K562 (cell line): ENCODE measurements around the gene RNU6-1. TPM values are rescaled to one million over a fixed set of nuclear protein-coding genes. Genes with fewer than 3 reads are reported as not detected.

Experiments
- ARHGAP35 ChIP-seq: fragments of 450-650 bp; IDR thresholded peaks from 2 replicates; pipeline ENCODE4 v1.6.1; 2018; ENCODE audit not compliant: partially characterized antibody
- ATF2 ChIP-seq: sonication (generic); formaldehyde crosslinking; IDR thresholded peaks from 2 replicates; pipeline ENCODE4 v1.8.1; 2022; ENCODE audit warnings: missing genetic modification reagents
- CBFA2T2 ChIP-seq: fragments of 450-650 bp; conservative IDR thresholded peaks from 2 replicates; pipeline ENCODE4 v1.6.1; 2017; ENCODE audit warnings: mild to moderate bottlenecking
- CUX1 ChIP-seq: fragments of 200-800 bp; sonication (Bioruptor generic); IDR thresholded peaks from 2 replicates; pipeline ENCODE4 v1.6.1; 2016; ENCODE audit warnings: missing genetic modification characterization, missing compliant biosample characterization
- EGR1 ChIP-seq: fragments of 450-650 bp; conservative IDR thresholded peaks from 2 replicates; pipeline ENCODE4 v1.6.1; 2017; ENCODE audit warnings: mild to moderate bottlenecking
- FOS ChIP-seq: IDR thresholded peaks from 3 replicates; pipeline ENCODE4 v1.6.1; 2011; ENCODE audit not compliant: insufficient read length; ENCODE audit errors: extremely low read depth
- FOXO4 ChIP-seq: fragments of 450-650 bp; formaldehyde crosslinking; IDR thresholded peaks from 2 replicates; pipeline ENCODE4 v1.4.0; 2020; ENCODE audit warnings: mild to moderate bottlenecking, moderate library complexity
- IFI16 ChIP-seq: fragments of 250-450 bp; sonication (Bioruptor Pico); IDR thresholded peaks from 2 replicates; pipeline ENCODE4 v2.1.2; 2022; ENCODE audit warnings: mild to moderate bottlenecking, inconsistent platforms
- KDM1A ChIP-seq, 2 experiments: fragments of 450-650 bp; IDR thresholded peaks; 2 replicates each; pipeline ENCODE4 v1.6.1; 2016; ENCODE audit warnings: mild to moderate bottlenecking in 2 of 2
- MTA1 ChIP-seq: fragments of 450-650 bp; IDR thresholded peaks from 2 replicates; pipeline ENCODE4 v1.6.1; 2017; ENCODE audit warnings: borderline replicate concordance
- NR1H2 ChIP-seq: sonication (generic); formaldehyde crosslinking; IDR thresholded peaks from 2 replicates; pipeline ENCODE4 v1.4.0; 2020; ENCODE audit warnings: mild to moderate bottlenecking, missing genetic modification reagents
- PCBP1 ChIP-seq: fragments of 200-400 bp; formaldehyde crosslinking; IDR thresholded peaks from 2 replicates; pipeline ENCODE4 v1.6.1; 2018; ENCODE audit warnings: mild to moderate bottlenecking, low read depth, low read length; ENCODE audit not compliant: poor library complexity, severe bottlenecking
- POLR3A ChIP-seq: IDR thresholded peaks from 2 replicates; pipeline ENCODE4 v1.6.1; 2011; ENCODE audit warnings: borderline replicate concordance, mild to moderate bottlenecking, moderate library complexity; ENCODE audit not compliant: insufficient read length, insufficient read depth; ENCODE audit errors: extremely low read depth
- PTTG1 ChIP-seq: fragments of 450-650 bp; IDR thresholded peaks from 2 replicates; pipeline ENCODE4 v1.6.1; 2016; ENCODE audit warnings: low read depth, mild to moderate bottlenecking, missing genetic modification characterization, missing compliant biosample characterization
- SNIP1 ChIP-seq: fragments of 450-650 bp; IDR thresholded peaks from 2 replicates; pipeline ENCODE4 v1.7.1; 2017; ENCODE audit warnings: low read depth, mild to moderate bottlenecking
- SPI1 ChIP-seq: IDR thresholded peaks from 2 replicates; pipeline ENCODE4 v1.6.1; 2011; ENCODE audit warnings: low read depth, low read length, control low read depth, borderline replicate concordance
- THRAP3 ChIP-seq: fragments of 450-650 bp; IDR thresholded peaks from 2 replicates; pipeline ENCODE4 v1.6.1; 2016; ENCODE audit warnings: mild to moderate bottlenecking, inconsistent platforms, borderline replicate concordance
- VEZF1 ChIP-seq: fragments of 200-800 bp; sonication (Bioruptor generic); IDR thresholded peaks from 2 replicates; pipeline ENCODE4 v1.6.1; 2017; ENCODE audit warnings: missing genetic modification characterization, missing compliant biosample characterization
- XRCC5 ChIP-seq: fragments of 200-400 bp; formaldehyde crosslinking; IDR thresholded peaks from 2 replicates; pipeline ENCODE4 v1.6.1; 2017; ENCODE audit warnings: low read depth, mild to moderate bottlenecking, low read length
- ZKSCAN1 ChIP-seq: fragments of 150-350 bp; IDR thresholded peaks from 2 replicates; pipeline ENCODE4 v1.6.1; 2016; ENCODE audit warnings: low read depth, low read length
- ZNF124 ChIP-seq: sonication (generic); formaldehyde crosslinking; IDR thresholded peaks from 2 replicates; pipeline ENCODE4 v1.8.1; 2022; ENCODE audit warnings: missing genetic modification reagents
- polyA plus RNA-seq, 8 experiments: library from polyadenylated mRNA; depleted of rRNA in 4 of 8; stranded (reverse) in 5 of 8; unstranded in 3 of 8; fragments of >200 nt; fragmentation: Nextera tagmentation in 2 of 8; fragmentation: Illumina TruSeq in 1 of 8; extraction: Ambion mirVana in 2 of 8; extraction: Trizol in 1 of 8; gene quantifications; 2 replicates each; pipeline versions ENCODE4 v1.2.1 to v1.2.3, GENCODE V29; 2011 to 2014; ENCODE audit warnings: inconsistent platforms in 1 of 8, missing spikeins in 1 of 8
- total RNA-seq, 7 experiments: library from RNA; depleted of rRNA in 6 of 7; stranded (reverse); fragments of >200 nt in 6 of 7; fragmentation: Illumina TruSeq in 2 of 7; extraction: Trizol in 2 of 7; gene quantifications; 2 replicates each; pipeline versions ENCODE4 v1.2.1 to v1.2.3, GENCODE V29; 2011 to 2021; ENCODE audit warnings: low replicate concordance in 1 of 7

Gene RNU6-1
- total and polyA plus RNA-seq, 9 of the 15 experiments (the other 6 are each of a cell fraction or from before 2014, with no cell fraction given), result not detected

GRCh38 chr15:67863442-67863987 is 23.7 kb upstream of the RNU6-1 start (continued):
- TF ChIP-seq ZKSCAN1 (no peak), POLR3A (no peak), ZNF124 (no peak), FOXO4 (CRISPR knock-in tag) (no peak), THRAP3 (no peak), VEZF1 (CRISPR knock-in tag) (peak; percentile 55), KDM1A (IDR thresholded peaks at IDR 0.05) (no peak), ARHGAP35 (no peak), FOS (no peak), IFI16 (CRISPR knock-in tag) (no peak), SNIP1 (no peak), XRCC5 (0 out of 2 replicates have a peak, but pooled peaks have one; percentile 40), CUX1 (no peak), PTTG1 (tag) (no peak), NR1H2 (CRISPR knock-in tag) (no peak), PCBP1 (peak; percentile 29), CBFA2T2 (0 out of 2 replicates have a peak, but pooled peaks have one; percentile 9), MTA1 (no peak), EGR1 (peak; percentile 83), SPI1 (no peak), ATF2 (CRISPR knock-in tag) (no peak)
